HL-60 (cell line): Measurements from ENCODE around the gene BCAT1.

Source experiments
- DNase-seq, 2 experiments: peaks; one replicate each; pipeline ENCODE4 v3.0.0-alpha.2; 2010 to 2020; ENCODE audit warnings: low read depth in 1 of 2, low spot score in 1 of 2
- H3K27ac ChIP-seq: fragments of 250-450 bp; sonication (Bioruptor Pico); replicated peaks from 2 replicates; pipeline ENCODE4 v1.5.1; 2020; ENCODE audit warnings: mild to moderate bottlenecking, moderate library complexity
- H3K27me3 ChIP-seq: fragments of 250-450 bp; sonication (Bioruptor Pico); 2 replicates; pipeline ENCODE4 v1.5.1; 2021; ENCODE audit warnings: mild to moderate bottlenecking, moderate library complexity; ENCODE audit not compliant: insufficient read depth, poor library complexity, severe bottlenecking
- H3K4me3 ChIP-seq: replicated peaks from 2 replicates; pipeline ENCODE4 v1.5.1; 2011; ENCODE audit warnings: mild to moderate bottlenecking, control low read depth, low read length; ENCODE audit not compliant: insufficient read depth
- CTCF ChIP-seq: IDR thresholded peaks from one replicate; pipeline ENCODE4 v1.5.1; 2011; ENCODE audit warnings: low read length, control low read depth, inconsistent platforms; ENCODE audit not compliant: insufficient read depth
- GABPA ChIP-seq: IDR thresholded peaks from 2 replicates; pipeline ENCODE4 v1.6.1; 2012; ENCODE audit warnings: low read depth
- POLR2AphosphoS5 ChIP-seq: IDR thresholded peaks from 2 replicates; pipeline ENCODE4 v1.6.1; 2012; ENCODE audit warnings: low read depth
- REST ChIP-seq: IDR thresholded peaks from 2 replicates; pipeline ENCODE4 v1.6.1; 2012; ENCODE audit warnings: low read depth; ENCODE audit not compliant: insufficient replicate concordance
- SPI1 ChIP-seq: IDR thresholded peaks from 2 replicates; pipeline ENCODE4 v1.6.1; 2012; ENCODE audit warnings: low read depth, mild to moderate bottlenecking, borderline replicate concordance

BCAT1 gene

GRCh38 chr12:24770334-24770733, 178.6 kb downstream of the BCAT1 start:
- H3K4me3 ChIP-seq, result no peak overlapping the region
- H3K27ac ChIP-seq, result no peak overlapping the region
- no peak for TF ChIP-seq SPI1
- TF ChIP-seq GABPA, result no peak
- TF ChIP-seq REST, result no peak
- TF ChIP-seq CTCF, result no peak
- no peak for TF ChIP-seq POLR2AphosphoS5
- H3K27me3 ChIP-seq, result peaks cover 1% of the 10 kb centered on the region
- DNase-seq, result no peak

- DNase-seq, result no peak
- no peak overlapping the region for H3K4me3 ChIP-seq
- H3K27me3 ChIP-seq, result peaks cover 2% of the 10 kb centered on the region
- H3K27ac ChIP-seq, result no peak overlapping the region
- TF ChIP-seq POLR2AphosphoS5 (no peak), GABPA (no peak), SPI1 (no peak), REST (no peak), CTCF (no peak)
These were observed 179.2 kb downstream of the BCAT1 start for GRCh38 chr12:24769682-24770081.

- DNase-seq, result no peak
- TF ChIP-seq SPI1, result no peak
- Histone ChIP-seq H3K27me3 (peaks cover 2% of the 10 kb centered on the region), H3K27ac (no peak overlapping the region), H3K4me3 (no peak overlapping the region)
These were observed 180.5 kb downstream of the BCAT1 start for GRCh38 chr12:24768415-24768814.

GRCh38 chr12:24767016-24767415, 181.9 kb downstream of the BCAT1 start:
- TF ChIP-seq GABPA (no peak), POLR2AphosphoS5 (no peak), REST (no peak), SPI1 (no peak), CTCF (no peak)
- Histone ChIP-seq H3K27me3 (peaks cover 2% of the 10 kb centered on the region), H3K27ac (no peak overlapping the region), H3K4me3 (no peak overlapping the region)
- DNase-seq, result no peak
